Activated CD8-positive, alpha-beta T cell treated with anti-CD3 and anti-CD28 coated beads for 36 hours (primary cell): ENCODE results near the gene WAPL. TPM values are rescaled to one million over a fixed set of nuclear protein-coding genes. Genes with fewer than 3 reads are reported as not detected.

ENCODE experiments used
- ATAC-seq: fragments of 200-7000 bp; cut with Tn5 transposase; one replicate; pipeline ENCODE4 v1.10.0; 2021; ENCODE audit warnings: mild to moderate bottlenecking, moderate library complexity
- CTCF ChIA-PET: fragments of 350-600 bp; sonication (Branson Sonifier 250); formaldehyde crosslinking; loops from one replicate; lab custom pipeline; 2021; ENCODE audit warnings: antibody characterized with exemption; lab: Charles Lee
- POLR2A ChIA-PET: fragments of 350-600 bp; sonication (Branson Sonifier 250); formaldehyde crosslinking; loops from one replicate; lab custom pipeline; 2021; ENCODE audit warnings: antibody characterized with exemption; lab: Charles Lee
- DNase-seq: peaks from one replicate; pipeline ENCODE4 v3.0.0-alpha.2; 2020
- H3K27ac Mint-ChIP-seq: one replicate; pipeline ENCODE4 v1.8.0; 2021; ENCODE audit warnings: mild to moderate bottlenecking, mixed read lengths
- H3K27me3 Mint-ChIP-seq: one replicate; pipeline ENCODE4 v1.8.0; 2021; ENCODE audit warnings: mixed read lengths
- H3K36me3 Mint-ChIP-seq: one replicate; pipeline ENCODE4 v1.8.0; 2021; ENCODE audit warnings: low read depth, mixed read lengths
- H3K4me1 Mint-ChIP-seq: one replicate; pipeline ENCODE4 v1.8.0; 2021; ENCODE audit warnings: low read depth, mixed read lengths
- H3K4me3 Mint-ChIP-seq: one replicate; pipeline ENCODE4 v1.8.0; 2021; ENCODE audit warnings: mild to moderate bottlenecking, moderate library complexity, mixed read lengths
- H3K9me3 Mint-ChIP-seq: one replicate; pipeline ENCODE4 v1.8.0; 2021; ENCODE audit warnings: mixed read lengths
- CTCF ChIP-seq: fragments of 200-600 bp; IDR thresholded peaks from one replicate; pipeline ENCODE4 v1.8.0; 2022; ENCODE audit warnings: antibody characterized with exemption, mild to moderate bottlenecking
- intact Hi-C: fragments of 100-400 bp; cut with micrococcal nuclease; formaldehyde crosslinking; loops from one replicate; pipeline ENCODE4 v1.10.0; 2022
- total RNA-seq, 2 experiments: library from RNA; stranded (reverse); gene quantifications; one replicate each; pipeline ENCODE4 v1.2.3, GENCODE V29; 2021

Gene WAPL
- total RNA-seq, 2 experiments from 2014 or later = 40.9 to 42.0 TPM

- H3K27me3 Mint-ChIP-seq = no peaks in the 10 kb centered on the region
- ATAC-seq (no peak), DNase-seq (no peak)
- H3K9me3 Mint-ChIP-seq = peaks cover 6% of the 10 kb centered on the region
- no peak overlapping the region for H3K4me3 Mint-ChIP-seq
- intact Hi-C loops = no loop called here
- TF ChIP-seq CTCF = no peak
- ChIA-PET CTCF (interaction anchor here (1.6 kb wide), 1 partner anchor 16 kb away, joined by 3 read pairs; no protein-coding TSS in a partner anchor), POLR2A (no interaction called here)
- H3K4me1 Mint-ChIP-seq = peaks cover 53% of the 10 kb centered on the region
- H3K27ac Mint-ChIP-seq = peak overlapping the region; percentile 31
- peaks cover 8% of the 10 kb centered on the region for H3K36me3 Mint-ChIP-seq
These were observed 106.0 kb downstream of the WAPL start for GRCh38 chr10:86415583-86415982.

- H3K36me3 Mint-ChIP-seq = peaks cover 11% of the 10 kb centered on the region
- ATAC-seq (no peak), DNase-seq (no peak)
- POLR2A ChIA-PET = no interaction called here
- CTCF ChIA-PET = interaction anchor here (1.6 kb wide), 1 partner anchor 15 kb away, joined by 3 read pairs; no protein-coding TSS in a partner anchor
- H3K9me3 Mint-ChIP-seq = peaks cover 7% of the 10 kb centered on the region
- H3K4me3 Mint-ChIP-seq = no peak overlapping the region
- intact Hi-C loops = no loop called here
- no peak for TF ChIP-seq CTCF
- H3K4me1 Mint-ChIP-seq = peaks cover 56% of the 10 kb centered on the region
- peak overlapping the region; percentile 31 for H3K27ac Mint-ChIP-seq
- H3K27me3 Mint-ChIP-seq = no peaks in the 10 kb centered on the region
These were observed 106.5 kb downstream of the WAPL start for GRCh38 chr10:86415116-86415515.

GRCh38 chr10:86413046-86413728, 108.4 kb downstream of the WAPL start:
- DNase-seq (peak; percentile 56), ATAC-seq (peak; percentile 75)
- intact Hi-C loops = no loop called here
- H3K4me1 Mint-ChIP-seq = peaks cover 50% of the 10 kb centered on the region
- H3K9me3 Mint-ChIP-seq = peaks cover 7% of the 10 kb centered on the region
- ChIA-PET CTCF (interaction anchor here (1.1 to 6.1 kb wide), 2 partner anchors 13 to 527 kb away, joined by 3 to 71 read pairs; no protein-coding TSS in a partner anchor), POLR2A (interaction anchor here (1.3 kb wide), 1 partner anchor 13 kb away, joined by 4 read pairs; no protein-coding TSS in a partner anchor)
- TF ChIP-seq CTCF = no peak
- peak overlapping the region; percentile 66 for H3K4me3 Mint-ChIP-seq
- peak overlapping the region; percentile 87 for H3K27ac Mint-ChIP-seq
- H3K36me3 Mint-ChIP-seq = peaks cover 11% of the 10 kb centered on the region
- no peaks in the 10 kb centered on the region for H3K27me3 Mint-ChIP-seq

GRCh38 chr10:86411852-86412560, 109.6 kb downstream of the WAPL start:
- peak; percentile 9 for ATAC-seq
- H3K4me3 Mint-ChIP-seq = peak overlapping the region; percentile 66
- intact Hi-C loops = no loop called here
- peak overlapping the region; percentile 87 for H3K27ac Mint-ChIP-seq
- DNase-seq = no peak
- ChIA-PET POLR2A (interaction anchor here (0.7 to 2.6 kb wide), 2 partner anchors 11 to 32 kb away, joined by 3 to 32 read pairs; no protein-coding TSS in a partner anchor), CTCF (interaction anchor here (0.7 to 6.1 kb wide), 2 partner anchors 12 to 173 kb away, joined by 4 to 71 read pairs; no protein-coding TSS in a partner anchor)
- no peaks in the 10 kb centered on the region for H3K27me3 Mint-ChIP-seq
- peaks cover 47% of the 10 kb centered on the region for H3K4me1 Mint-ChIP-seq
- peaks cover 11% of the 10 kb centered on the region for H3K36me3 Mint-ChIP-seq
- H3K9me3 Mint-ChIP-seq = peaks cover 7% of the 10 kb centered on the region
- TF ChIP-seq CTCF = no peak
